Measurements from ENCODE around the gene TVP23C.

TVP23C gene

GRCh38 chr17:15456496-15456895 is 106.8 kb downstream of the TVP23C start:
- Histone ChIP-seq H3K9me2 (replicated peaks; ENCODE audit: insufficient read depth, low read length) (no peaks in the 10 kb centered on the region), H3K9ac (ENCODE audit: low read length) (no peak overlapping the region), H3K27me3 (ENCODE audit: low read length) (no peaks in the 10 kb centered on the region), H3K79me2 (ENCODE audit: insufficient read depth, low read length) (no peaks in the 10 kb centered on the region), H3K4me2 (ENCODE audit: low read depth, low read length, poor library complexity, severe bottlenecking) (no peak overlapping the region), H3K27ac (ENCODE audit: low read depth, low read length) (no peak overlapping the region), H2AFZ (ENCODE audit: low read depth, low read length, severe bottlenecking) (no peak overlapping the region), H3K4me3 (ENCODE audit: insufficient read depth, low read length, poor library complexity, severe bottlenecking) (no peak overlapping the region), H3K36me3 (ENCODE audit: low read length) (no peaks in the 10 kb centered on the region), H3F3A (ENCODE audit: insufficient read depth) (no peaks in the 10 kb centered on the region), H4K20me1 (ENCODE audit: low read depth, low read length) (no peaks in the 10 kb centered on the region), H3K9me3 (ENCODE audit: insufficient read depth, low read length) (no peaks in the 10 kb centered on the region)
- TF ChIP-seq EZH2phosphoT487 (conservative IDR thresholded peaks at IDR 0.05; ENCODE audit: low read length): no peak
- TF ChIP-seq, protein P1, sequence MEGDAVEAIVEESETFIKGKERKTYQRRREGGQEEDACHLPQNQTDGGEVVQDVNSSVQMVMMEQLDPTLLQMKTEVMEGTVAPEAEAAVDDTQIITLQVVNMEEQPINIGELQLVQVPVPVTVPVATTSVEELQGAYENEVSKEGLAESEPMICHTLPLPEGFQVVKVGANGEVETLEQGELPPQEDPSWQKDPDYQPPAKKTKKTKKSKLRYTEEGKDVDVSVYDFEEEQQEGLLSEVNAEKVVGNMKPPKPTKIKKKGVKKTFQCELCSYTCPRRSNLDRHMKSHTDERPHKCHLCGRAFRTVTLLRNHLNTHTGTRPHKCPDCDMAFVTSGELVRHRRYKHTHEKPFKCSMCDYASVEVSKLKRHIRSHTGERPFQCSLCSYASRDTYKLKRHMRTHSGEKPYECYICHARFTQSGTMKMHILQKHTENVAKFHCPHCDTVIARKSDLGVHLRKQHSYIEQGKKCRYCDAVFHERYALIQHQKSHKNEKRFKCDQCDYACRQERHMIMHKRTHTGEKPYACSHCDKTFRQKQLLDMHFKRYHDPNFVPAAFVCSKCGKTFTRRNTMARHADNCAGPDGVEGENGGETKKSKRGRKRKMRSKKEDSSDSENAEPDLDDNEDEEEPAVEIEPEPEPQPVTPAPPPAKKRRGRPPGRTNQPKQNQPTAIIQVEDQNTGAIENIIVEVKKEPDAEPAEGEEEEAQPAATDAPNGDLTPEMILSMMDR (IDR thresholded peaks at IDR 0.05; ENCODE audit: insufficient read depth, low read length, poor library complexity, severe bottlenecking): no peak

- Histone ChIP-seq H3F3A (ENCODE audit: insufficient read depth) (no peaks in the 10 kb centered on the region), H3K27ac (ENCODE audit: low read depth, low read length) (no peak overlapping the region), H3K36me3 (ENCODE audit: low read length) (no peaks in the 10 kb centered on the region), H3K9me3 (ENCODE audit: insufficient read depth, low read length) (no peaks in the 10 kb centered on the region), H4K20me1 (ENCODE audit: low read depth, low read length) (no peaks in the 10 kb centered on the region), H3K9ac (ENCODE audit: low read length) (no peak overlapping the region), H3K4me2 (ENCODE audit: low read depth, low read length, poor library complexity, severe bottlenecking) (no peak overlapping the region), H3K9me2 (replicated peaks; ENCODE audit: insufficient read depth, low read length) (no peaks in the 10 kb centered on the region; the same call in 1 of the 2 replicates), H3K27me3 (ENCODE audit: low read length) (no peaks in the 10 kb centered on the region), H3K79me2 (ENCODE audit: insufficient read depth, low read length) (no peaks in the 10 kb centered on the region), H3K4me3 (ENCODE audit: insufficient read depth, low read length, poor library complexity, severe bottlenecking) (no peak overlapping the region), H2AFZ (ENCODE audit: low read depth, low read length, severe bottlenecking) (no peak overlapping the region)
- no peak for TF ChIP-seq EZH2phosphoT487 (conservative IDR thresholded peaks at IDR 0.05; ENCODE audit: low read length)
- TF ChIP-seq, protein P1 (IDR thresholded peaks at IDR 0.05; ENCODE audit: insufficient read depth, low read length, poor library complexity, severe bottlenecking): no peak
These were observed 108.9 kb downstream of the TVP23C start for GRCh38 chr17:15454346-15454745.

GRCh38 chr17:15453782-15454181 is 109.5 kb downstream of the TVP23C start:
- Histone ChIP-seq H3K4me3 (ENCODE audit: insufficient read depth, low read length, poor library complexity, severe bottlenecking) (no peak overlapping the region), H3K9me2 (replicated peaks; ENCODE audit: insufficient read depth, low read length) (no peaks in the 10 kb centered on the region; the same call in 1 of the 2 replicates), H2AFZ (ENCODE audit: low read depth, low read length, severe bottlenecking) (no peak overlapping the region), H3K9me3 (ENCODE audit: insufficient read depth, low read length) (no peaks in the 10 kb centered on the region), H3K27me3 (ENCODE audit: low read length) (no peaks in the 10 kb centered on the region), H3F3A (ENCODE audit: insufficient read depth) (no peaks in the 10 kb centered on the region), H3K79me2 (ENCODE audit: insufficient read depth, low read length) (no peaks in the 10 kb centered on the region), H4K20me1 (ENCODE audit: low read depth, low read length) (no peaks in the 10 kb centered on the region), H3K36me3 (ENCODE audit: low read length) (no peaks in the 10 kb centered on the region), H3K4me2 (ENCODE audit: low read depth, low read length, poor library complexity, severe bottlenecking) (no peak overlapping the region), H3K9ac (ENCODE audit: low read length) (no peak overlapping the region), H3K27ac (ENCODE audit: low read depth, low read length) (no peak overlapping the region)
- TF ChIP-seq, protein P1 (IDR thresholded peaks at IDR 0.05; ENCODE audit: insufficient read depth, low read length, poor library complexity, severe bottlenecking): no peak
- TF ChIP-seq EZH2phosphoT487 (conservative IDR thresholded peaks at IDR 0.05; ENCODE audit: low read length): no peak
